Measurements from ENCODE around the gene COX4I1.
"Not testable (repeated sequence)": the region's sequence is repeated elsewhere in the genome, so short reads cannot be mapped to it uniquely, and the experiment has no call there.

COX4I1 gene

DNA sequence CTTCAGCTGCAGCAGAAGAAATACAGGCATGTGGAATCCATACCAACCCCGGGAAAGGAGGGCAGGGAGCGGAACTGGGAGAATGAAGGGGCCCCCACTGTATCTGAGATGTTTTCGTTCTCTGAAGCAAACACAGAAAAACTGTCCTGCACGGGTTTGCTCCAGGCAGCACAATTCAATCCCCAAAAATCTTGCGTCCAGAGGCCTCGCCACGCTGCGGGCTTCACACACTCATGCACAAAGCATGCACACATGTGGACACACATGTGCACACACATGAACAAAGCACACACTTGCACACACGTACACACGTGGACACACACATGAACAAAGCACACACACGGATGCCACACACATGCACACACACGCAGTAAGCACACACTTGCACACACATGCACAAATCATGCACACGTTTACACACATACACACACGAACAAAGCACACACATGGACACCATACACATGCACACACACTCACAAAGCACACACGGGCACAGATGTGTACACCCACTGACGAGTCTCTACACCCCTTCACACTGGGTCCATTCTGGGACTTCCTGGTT, 27.3 kb downstream of the COX4I1 start:
- no peak for DNase-seq

DNA sequence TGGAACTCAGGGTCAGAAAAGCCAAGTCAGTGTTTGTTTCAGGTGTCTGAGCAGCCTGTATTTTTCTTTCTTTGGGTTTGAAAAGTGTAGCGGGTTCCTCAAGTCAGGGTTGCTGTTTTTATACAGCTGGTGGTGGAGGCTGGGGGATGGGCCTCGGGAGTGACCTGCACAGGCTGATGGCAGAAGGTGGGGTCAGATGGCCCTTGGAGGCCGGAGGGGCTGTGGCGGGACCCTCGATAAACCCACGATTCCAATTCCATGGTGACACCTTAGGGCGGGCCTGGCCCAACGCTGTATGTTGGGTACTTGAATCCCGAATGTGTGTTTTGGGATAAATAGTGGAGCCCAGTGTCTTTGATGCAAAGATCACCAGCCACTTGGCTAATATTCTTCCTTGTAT, 28.7 kb downstream of the COX4I1 start:
- DNase-seq: no peak

DNA sequence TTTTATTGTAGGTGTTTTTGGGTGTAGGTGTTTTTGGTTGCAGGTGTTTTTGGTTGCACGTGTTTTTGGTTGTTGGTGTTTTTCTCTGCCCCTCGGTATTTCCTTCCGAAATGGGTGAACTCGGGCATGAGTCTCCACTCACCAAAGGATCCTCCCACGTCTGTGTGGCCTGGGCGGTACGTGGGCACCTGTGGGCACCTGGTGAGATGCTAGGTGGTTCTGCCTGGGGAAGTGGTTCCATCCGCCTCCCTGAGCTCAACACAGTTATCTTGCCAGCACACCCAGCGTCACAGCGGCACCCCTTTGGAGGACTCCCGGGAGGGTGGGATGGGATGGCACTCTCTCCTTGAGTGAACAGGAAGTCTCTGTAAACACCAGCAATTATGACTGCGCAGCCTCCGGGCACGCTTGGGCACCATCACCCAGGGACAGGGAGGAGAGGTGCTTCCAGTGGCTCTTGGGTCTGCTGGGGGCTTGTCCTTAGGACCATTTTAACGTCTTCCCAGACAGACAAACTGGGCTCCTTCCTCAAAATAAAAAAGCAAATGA, 29.8 kb downstream of the COX4I1 start:
- no peak for DNase-seq

DNA sequence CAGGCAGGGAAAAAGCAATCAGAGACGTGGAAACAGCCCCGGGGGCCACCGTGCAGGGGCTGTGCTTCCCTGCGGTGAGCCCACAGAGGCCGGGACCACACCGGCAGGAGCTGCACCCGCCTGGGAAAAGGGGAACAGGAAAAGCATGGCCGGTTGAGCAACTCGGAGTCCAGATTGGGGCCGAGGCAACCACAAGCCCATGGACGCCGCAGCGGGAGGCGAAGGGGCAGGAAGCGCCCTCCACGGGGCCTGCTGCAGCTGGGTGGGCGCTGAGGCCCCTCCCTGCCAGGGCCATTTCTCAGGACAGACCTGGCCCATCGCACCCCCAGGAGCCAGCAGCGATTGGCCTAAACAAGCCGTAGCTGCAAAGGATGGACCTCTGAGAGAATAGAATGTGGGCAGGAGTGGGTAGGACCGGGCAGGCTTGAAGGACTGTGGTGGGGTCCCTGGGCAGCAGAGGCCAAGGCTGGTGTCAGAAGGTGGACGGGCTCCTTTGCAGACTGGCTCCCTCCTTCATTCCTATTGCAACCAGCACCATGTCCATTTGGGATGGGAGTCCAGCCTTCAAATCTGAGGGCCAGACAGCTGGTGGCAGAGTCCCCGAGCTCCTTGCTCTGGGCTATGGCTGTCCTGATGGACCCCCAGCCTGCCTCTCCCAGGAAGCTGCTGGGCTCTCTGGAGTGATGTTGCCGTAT, 30.4 kb downstream of the COX4I1 start:
- peak; percentile 80 to 83 for DNase-seq

DNA sequence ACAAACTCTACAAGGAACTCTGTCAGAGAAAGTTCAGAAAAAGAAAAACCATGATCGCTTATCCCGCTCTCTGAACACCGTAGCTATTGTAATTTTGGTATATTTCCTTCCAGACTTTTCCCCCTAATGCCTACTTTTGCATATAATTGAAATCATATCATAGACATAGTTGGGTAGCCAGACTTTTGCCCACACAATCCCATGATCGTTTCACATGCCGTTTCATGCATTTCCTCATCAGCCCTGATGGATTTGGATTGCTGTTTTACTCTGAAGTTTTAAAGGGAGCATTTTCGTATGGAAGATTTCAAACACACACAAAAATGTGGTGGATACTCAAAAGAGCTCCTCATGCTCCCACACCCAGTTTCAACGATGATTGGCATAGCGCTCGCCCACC, 31.3 kb downstream of the COX4I1 start:
- DNase-seq: peak; percentile 60 to 72

DNA sequence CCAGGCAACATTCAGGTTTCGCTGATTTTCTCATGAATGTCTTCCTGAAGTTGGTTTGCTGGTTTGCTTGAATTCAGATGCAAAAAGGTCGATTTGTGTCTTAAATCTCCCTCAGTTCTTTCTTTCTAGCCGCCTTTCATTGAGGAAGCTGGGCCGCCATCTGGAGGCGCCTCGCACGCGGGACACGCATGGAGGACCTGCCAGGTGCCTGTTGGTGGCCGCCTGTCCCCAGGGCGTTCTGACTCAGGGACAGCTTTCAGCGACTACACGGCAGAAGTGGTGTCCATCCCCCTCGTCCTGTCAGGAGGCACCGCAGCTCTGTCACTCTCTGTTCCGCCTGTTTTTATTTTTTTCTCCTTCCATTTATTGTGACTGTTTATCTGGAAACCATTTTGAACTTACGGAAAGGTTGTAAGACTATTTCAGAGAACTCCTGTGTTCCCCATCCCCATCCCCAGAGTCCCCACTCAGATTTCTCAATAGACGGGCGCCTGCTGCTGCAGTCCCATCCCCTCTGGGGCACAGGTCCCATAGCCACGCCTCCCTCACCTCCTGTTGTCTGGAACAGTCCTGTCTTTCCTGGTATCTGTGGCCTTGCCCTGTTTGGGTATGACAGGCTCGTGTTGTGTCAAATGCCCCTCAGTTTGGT, 33.2 kb downstream of the COX4I1 start:
- DNase-seq: no peak

DNA sequence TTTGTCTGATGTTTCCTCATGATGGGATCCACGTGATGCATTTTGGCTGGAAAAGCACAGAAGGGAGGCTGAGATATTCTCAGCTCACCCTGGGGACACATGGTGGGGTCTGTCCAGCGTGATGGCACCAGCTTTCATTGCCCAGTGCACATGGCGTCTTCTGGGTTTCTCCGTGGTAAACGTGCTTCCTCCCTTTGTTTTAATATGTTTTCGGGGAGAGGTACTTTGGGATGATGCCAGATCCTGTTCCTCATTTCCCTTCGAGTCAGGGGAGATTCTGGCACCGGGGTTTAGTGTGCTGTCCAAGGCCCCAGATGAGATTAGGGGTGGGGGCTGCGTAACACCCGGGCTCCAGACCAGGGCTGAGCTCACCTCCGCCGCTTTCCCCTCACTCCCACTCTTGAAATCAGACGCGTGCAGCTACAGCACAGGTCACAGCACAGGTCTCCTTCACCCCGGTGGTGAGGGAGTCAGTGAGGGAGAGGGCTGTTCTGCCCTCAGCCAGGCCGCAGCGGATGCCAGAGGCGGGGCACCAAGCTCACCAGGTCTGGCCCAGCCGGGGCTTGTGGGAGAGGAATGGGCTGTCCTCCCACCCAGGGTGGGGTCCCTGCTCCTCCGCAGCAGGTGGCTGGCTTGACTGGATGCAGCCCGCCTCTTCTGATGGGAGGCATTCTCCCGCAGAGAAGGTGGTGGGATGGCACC, 33.9 kb downstream of the COX4I1 start:
- DNase-seq: no peak

DNA sequence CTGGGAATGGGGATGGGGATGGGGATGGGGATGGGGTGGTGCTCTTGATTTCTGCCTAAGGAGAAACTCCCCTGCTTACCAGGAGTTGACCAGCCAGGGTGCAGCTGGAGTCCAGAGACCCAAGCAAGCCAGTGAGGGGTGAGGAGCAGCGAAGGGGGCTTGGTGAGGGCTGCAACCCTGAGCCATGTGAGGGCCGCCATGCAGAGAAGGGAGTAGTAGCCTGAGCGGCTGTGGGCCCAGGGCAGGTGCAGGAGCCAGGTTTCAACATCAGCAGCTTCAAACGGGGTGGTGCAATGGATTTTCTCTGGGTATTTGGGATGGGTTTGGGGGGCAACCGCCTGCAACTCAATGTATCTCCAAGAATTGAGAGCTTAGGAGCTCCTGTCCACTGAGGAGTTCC, 35.2 kb downstream of the COX4I1 start:
- DNase-seq: no peak

DNA sequence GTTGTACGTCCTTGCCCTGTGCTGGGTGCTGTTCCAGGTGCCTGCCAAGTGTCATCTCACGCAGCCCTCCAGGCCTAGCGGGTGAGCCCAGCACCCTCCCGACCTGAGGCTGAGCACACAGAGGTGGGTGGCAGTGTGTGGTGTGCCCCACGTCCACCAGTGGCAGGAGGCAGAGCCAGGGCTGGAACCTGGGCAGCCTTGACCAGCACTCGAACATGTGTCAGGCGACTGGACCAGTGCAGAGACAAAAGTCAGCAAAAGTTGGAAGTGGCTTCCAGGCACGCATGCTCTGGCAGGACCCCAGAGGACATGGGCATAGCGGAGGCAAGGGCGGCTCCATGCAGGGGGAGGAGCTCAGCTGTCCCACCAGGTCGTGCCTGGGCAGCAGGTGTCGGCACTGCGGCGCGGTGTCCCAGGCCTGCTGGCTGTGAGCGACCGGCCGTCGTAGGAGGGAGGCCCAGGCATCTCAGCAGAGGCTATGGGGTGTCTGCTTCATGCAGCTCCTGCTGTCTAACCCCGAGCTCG, 35.8 kb downstream of the COX4I1 start:
- no peak for DNase-seq

DNA sequence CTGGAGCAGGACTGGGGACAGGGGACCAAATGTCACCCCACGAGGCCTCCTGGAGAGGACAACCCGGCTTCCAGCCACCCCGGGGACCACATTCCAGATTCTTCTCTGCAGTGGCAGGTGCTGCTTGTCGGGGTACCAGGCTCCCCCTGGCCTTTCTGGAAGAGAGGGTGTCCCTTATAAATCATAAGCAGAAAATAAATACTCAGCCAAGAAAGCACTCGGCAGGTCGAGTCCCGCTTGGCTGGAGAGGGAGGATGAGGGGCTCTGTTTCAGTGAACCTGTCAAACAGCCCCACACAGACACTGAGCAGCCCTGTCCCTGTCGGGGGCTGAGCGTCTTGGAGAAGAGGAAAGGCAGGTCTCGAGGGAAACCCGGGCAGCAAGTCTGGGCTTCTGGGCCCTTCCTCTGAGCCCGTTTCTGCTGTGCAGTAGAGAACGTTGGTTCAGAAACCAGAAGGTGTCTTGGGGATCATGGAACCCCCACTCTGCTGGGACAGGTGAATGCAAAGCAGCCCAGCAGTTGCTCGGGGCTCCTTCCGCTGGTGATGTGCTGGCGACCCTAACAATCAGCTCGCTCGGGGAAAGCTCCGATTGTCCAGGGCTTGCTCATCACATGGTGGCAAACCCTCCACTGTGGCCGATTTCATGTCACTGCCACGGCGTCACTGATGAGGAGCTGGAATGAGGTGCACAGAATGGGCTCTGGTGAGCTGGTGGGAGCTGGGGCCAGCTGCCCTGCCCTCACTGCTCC, 36.6 kb downstream of the COX4I1 start:
- DNase-seq: no peak

DNA sequence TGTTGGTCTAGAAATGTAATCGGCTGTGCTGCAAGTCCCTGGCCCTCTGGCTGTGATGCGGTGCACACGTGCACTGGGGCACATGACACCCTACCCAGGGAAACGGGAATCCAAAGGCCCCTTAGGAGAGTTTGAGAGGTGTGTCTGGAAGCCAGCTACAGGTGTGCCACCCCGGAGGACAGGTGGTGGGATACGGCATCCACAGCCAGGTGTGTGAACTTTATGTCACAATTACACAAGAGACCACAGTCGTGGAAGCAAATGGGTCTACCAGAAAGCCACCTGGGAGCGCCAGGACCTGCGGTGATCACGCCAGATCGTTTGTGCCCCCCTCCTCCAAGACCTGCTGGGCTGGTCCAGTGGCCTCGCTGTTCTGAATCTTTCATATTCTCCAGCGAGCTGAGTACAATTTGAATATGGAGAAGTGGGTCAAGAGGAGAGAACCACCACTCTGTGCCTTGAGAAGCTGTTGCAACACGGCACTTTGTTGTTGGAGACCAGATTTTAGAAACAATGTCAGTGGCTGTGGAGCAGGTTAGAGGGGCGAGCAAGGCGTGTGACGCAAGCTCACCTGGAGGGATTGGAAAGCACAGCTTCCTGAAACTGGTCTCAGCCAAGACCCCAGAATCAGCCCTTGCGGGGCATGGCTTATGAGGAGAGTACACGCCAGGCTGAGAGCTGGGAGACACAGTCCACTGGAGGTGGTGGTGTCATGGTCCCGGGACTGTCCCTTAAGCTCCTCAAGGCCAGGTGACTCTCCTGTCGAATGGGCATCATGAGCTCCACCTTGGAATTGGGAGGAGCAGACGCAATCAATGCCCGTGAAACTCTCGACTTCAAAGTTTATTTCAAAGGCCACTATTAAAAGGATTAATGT, 37.4 kb downstream of the COX4I1 start:
- DNase-seq: peak in 1 of 2 donors; percentile 41

DNA sequence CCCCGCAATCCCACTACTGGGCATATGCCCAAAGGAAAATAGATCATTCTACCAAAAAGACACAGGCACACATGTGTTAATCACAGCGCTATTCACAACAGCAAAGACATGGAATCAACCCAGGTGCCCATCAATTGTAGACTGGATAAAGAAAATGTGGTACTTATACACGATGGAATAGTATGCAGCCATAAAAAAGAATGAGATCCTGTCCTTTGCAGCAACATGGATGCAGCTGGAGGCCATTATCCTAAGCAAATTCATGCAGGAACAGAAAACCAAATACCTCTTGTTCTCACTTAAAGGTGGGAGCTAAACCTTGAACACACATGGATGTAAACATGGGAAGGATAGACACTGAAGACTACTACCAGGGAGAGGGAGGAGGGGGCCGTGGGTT, 38.2 kb downstream of the COX4I1 start:
- not testable (repeated sequence) for DNase-seq

DNA sequence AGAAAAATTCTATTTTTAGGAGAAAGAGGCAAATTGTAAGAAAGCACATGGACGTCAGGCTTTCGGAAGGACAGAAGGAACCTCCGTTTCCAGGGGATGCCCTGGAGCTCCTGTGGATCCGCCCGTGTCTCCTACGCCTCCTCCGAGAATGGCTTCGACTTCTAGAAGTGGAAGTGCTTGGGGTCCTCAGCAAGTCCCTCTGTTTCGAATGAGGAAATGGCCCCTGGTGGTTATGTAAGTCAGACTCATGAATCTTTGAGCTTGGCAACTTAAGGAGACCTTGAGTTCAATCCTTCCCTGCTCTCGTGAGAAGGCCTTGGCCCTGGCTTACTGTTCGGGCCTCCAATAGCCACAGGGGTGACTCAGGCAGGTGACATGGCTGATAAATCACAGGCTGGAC, 38.9 kb downstream of the COX4I1 start:
- DNase-seq: peak; percentile 85 to 96

DNA sequence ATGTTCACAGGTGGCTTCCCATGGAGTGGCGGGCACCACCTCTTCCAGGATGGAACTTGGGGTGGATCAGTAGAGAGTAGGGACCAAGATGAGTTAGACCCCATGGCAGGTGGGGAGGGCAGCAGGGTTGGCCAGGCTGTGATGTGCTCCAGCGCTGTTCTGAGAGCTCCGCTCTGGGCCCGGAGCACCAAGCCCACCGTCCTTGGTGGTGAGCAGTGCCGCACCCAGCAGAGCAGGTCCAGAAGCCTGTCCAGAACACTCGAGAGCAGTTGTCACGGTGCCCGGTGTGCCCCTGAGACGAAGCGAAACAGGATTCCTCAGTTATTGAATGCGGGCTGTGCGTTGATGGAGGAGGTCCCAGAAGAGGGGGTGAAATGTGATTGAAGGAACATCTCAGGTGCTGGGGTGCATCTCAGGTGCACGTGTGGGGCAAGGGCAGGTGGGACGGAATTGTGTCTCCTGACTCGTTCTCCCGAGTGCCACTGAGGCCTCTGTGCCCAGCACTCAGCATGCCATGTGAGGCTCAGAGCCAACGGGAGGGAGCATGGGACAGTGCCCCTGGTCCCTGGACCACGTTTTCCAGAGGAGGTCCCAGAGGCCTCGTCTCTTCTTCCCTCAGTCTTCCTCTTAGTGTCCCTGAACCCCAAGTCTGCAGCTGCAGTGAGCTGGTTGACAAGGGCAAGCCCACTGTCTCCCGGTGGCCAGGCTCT, 39.5 kb downstream of the COX4I1 start:
- DNase-seq: no peak

DNA sequence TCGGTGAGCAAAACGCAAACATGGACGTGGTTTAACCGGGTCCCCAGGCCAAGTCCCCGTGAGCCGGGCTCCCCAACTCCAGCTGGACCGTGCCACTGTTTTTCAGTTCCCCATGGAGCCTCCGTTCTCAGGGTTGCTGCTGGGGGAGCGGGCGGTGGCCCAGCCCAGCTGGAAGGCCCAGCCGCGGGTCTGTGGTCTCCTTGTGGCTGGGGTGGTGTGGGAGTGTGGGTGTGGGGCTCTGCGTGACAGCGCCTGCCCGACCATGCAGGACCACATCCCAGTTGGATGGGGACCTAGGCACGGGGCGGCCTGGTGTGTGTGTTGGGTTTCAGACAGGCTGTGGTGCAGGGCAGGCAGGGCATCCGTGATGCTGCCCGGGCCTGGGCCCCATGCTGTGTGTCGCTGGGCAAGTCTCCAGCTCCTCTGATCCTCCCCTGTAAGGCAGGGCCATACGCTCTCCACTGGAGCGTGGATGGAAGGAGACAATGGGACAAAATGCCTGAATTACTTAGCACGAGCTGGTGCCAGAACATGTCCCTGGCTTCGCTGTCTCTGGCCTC, 40.3 kb downstream of the COX4I1 start:
- DNase-seq: no peak

DNA sequence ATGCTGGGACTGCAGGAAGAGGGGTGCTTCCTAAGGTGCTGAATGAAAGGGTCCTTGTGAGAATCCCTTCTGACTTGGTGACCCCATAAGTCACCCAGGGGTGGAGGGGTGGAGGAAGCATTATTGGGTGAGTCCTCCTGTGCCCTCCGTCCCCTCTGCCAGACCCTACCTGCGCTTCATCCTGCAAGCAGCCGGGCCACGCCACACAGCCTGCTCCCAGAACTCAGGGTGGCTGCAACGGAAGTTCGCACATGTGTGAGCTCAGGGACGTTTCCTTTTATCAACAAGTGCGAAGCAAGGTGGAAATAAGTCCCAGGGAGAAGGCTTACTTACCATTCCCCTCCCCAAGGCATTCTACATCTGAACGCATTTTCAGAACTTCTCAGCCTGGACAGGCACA, 40.9 kb downstream of the COX4I1 start:
- no peak for DNase-seq

DNA sequence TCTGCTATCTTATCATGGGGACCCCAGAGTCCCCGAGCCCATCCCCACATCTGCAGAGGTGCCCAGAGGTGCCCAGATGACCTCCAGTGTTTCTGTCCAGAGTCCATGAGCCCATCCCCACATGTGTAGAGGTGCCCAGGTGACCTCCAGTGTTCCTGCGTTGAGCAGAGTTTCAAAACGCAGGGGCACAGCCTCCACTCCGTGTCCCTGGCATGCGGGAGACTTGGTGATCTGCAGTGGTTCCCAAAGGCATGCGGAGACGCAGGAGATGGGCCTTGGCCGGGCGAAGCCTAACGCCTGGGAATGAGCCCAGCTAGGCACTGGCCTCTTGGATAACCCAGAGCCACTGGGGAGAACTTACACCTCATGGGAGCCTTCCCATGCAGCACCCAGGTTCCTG, 41.3 kb downstream of the COX4I1 start:
- no peak for DNase-seq

DNA sequence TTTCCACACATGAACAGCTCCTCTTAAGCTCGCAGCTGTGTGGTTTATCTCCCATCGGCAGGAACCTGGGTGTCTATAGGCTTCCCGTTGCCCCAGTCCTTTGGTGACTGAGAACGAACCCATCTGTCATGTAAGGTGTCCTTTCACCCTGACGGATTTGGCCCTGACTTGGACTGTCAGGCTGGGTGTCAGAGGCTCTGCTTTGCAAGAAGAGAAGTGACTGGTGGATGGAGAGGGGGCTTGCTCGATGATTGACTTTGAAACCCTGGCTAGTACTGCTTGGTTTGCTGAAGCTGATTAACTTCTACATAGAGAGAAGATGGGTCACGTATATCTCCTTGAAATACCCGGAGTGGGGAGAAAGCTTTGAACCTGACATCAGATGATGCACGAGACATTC, 42.9 kb downstream of the COX4I1 start:
- no peak for DNase-seq

DNA sequence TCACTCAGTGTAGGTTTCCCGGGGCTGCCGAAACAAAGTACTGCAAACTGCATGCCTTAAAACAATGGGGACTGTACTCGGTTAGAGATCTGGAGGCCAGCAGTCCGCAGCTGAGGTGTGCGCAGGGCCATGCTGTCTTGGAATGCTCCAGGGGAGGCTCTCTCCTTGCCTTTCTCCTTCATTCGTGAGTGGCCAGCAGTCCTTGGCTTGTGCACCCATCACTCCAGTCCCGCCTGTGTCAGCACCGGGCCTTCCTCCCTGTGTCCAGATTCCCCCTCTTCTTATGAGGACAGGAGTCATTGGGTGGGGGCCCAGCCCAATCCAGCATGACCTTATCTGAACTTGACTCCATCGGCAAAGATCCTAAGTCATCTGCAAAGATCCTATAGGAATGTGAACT, 43.4 kb downstream of the COX4I1 start:
- no peak for DNase-seq

DNA sequence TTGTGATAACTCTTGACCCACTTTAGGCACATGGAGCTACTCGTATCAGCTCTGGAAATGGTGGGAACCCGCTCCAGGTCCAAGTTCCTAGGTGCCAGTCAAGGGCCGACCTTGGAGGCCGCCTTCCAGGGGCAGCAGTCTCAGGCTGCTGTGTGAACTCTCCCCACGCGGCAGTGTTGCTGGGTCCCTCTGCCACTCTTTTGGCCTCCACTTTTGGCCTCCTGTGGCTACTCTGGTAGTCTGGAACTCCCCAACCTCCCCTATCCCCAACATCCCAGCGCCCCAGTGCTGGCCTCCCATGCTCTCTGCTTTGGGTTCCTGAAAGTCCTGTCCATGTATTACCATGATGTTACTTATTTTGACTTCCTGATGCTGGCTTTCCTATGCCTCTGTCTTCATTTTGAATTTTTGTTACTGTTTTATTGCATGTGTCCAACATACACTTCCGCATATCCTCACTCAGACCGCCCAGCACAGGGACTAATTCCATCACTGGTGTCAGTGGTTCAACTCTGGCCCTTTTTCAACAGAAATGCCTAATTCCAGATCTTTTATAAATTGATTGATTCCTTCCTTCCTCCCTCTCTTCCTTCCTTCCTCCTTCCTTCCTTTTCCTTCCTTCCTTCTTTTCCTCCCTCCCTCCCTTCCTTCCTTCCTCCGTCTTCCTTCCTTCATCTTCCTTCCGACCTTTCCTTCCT, 44.1 kb downstream of the COX4I1 start:
- no peak for DNase-seq
